K562 (cell line): ENCODE data around the gene ICAM1. TPM values are rescaled to one million over a fixed set of nuclear protein-coding genes. Genes with fewer than 3 reads are reported as not detected.
A peak's percentile ranks its signal among the peaks of the same experiment; 100 is the strongest.

Experiments
- CBX2 ChIP-seq: fragments of 200-600 bp; sonication (generic); IDR thresholded peaks from one replicate; pipeline ENCODE4 v1.6.1; 2012; ENCODE audit warnings: mild to moderate bottlenecking, low read length, inconsistent platforms; ENCODE audit not compliant: insufficient read depth, poor library complexity, severe bottlenecking
- CSDE1 ChIP-seq, 2 experiments: fragments of 450-650 bp; IDR thresholded peaks; 2 replicates each; pipeline ENCODE4 v1.6.1; 2016; ENCODE audit warnings: mild to moderate bottlenecking in 1 of 2
- FIP1L1 ChIP-seq: fragments of 200-400 bp; formaldehyde crosslinking; IDR thresholded peaks from 2 replicates; pipeline ENCODE4 v1.6.1; 2018; ENCODE audit warnings: mild to moderate bottlenecking, low read depth, low read length; ENCODE audit not compliant: poor library complexity, severe bottlenecking
- GTF2B ChIP-seq: IDR thresholded peaks from 2 replicates; pipeline ENCODE4 v1.6.1; 2011; ENCODE audit not compliant: insufficient read length; ENCODE audit errors: extremely low read depth
- HINFP ChIP-seq: fragments of 450-650 bp; conservative IDR thresholded peaks from 2 replicates; pipeline ENCODE4 v1.6.1; 2016; ENCODE audit warnings: missing genetic modification characterization, low read depth, mild to moderate bottlenecking, control low read depth, missing compliant biosample characterization
- MBD1 ChIP-seq: fragments of 250-450 bp; sonication (Bioruptor Pico); IDR thresholded peaks from 2 replicates; pipeline ENCODE4 v1.8.0; 2022; ENCODE audit warnings: inconsistent platforms
- MEF2D ChIP-seq: conservative IDR thresholded peaks from 2 replicates; pipeline ENCODE4 v1.6.1; 2016; ENCODE audit warnings: low read depth, missing genetic modification characterization, missing compliant biosample characterization
- NFIX ChIP-seq: fragments of 250-450 bp; sonication (Bioruptor Pico); IDR thresholded peaks from 2 replicates; pipeline ENCODE4 v1.4.0; 2020; ENCODE audit warnings: low read depth, mild to moderate bottlenecking, moderate library complexity
- RB1 ChIP-seq: fragments of 450-650 bp; IDR thresholded peaks from 2 replicates; pipeline ENCODE4 v1.6.1; 2017; ENCODE audit warnings: low read depth, mild to moderate bottlenecking
- SMAD1 ChIP-seq: fragments of 150-350 bp; IDR thresholded peaks from 2 replicates; pipeline ENCODE4 v1.6.1; 2014; ENCODE audit warnings: low read length, low read depth; ENCODE audit not compliant: partially characterized antibody
- SNAPC5 ChIP-seq: fragments of 250-450 bp; sonication (Bioruptor Pico); IDR thresholded peaks from 2 replicates; pipeline ENCODE4 v1.8.0; 2021; ENCODE audit warnings: moderate library complexity, mild to moderate bottlenecking, inconsistent platforms
- ZNF511 ChIP-seq: sonication (generic); formaldehyde crosslinking; IDR thresholded peaks from 2 replicates; pipeline ENCODE4 v1.8.0; 2022; ENCODE audit warnings: mild to moderate bottlenecking, missing genetic modification reagents
- ZNF696 ChIP-seq: fragments of 250-450 bp; sonication (Bioruptor Pico); conservative IDR thresholded peaks from 2 replicates; pipeline ENCODE4 v1.4.0; 2020; ENCODE audit warnings: mild to moderate bottlenecking, moderate library complexity
- polyA plus RNA-seq, 8 experiments: library from polyadenylated mRNA; depleted of rRNA in 4 of 8; stranded (reverse) in 5 of 8; unstranded in 3 of 8; fragments of >200 nt; fragmentation: Nextera tagmentation in 2 of 8; fragmentation: Illumina TruSeq in 1 of 8; extraction: Ambion mirVana in 2 of 8; extraction: Trizol in 1 of 8; gene quantifications; 2 replicates each; pipeline versions ENCODE4 v1.2.1 to v1.2.3, GENCODE V29; 2011 to 2014; ENCODE audit warnings: inconsistent platforms in 1 of 8, missing spikeins in 1 of 8
- total RNA-seq, 7 experiments: library from RNA; depleted of rRNA in 6 of 7; stranded (reverse); fragments of >200 nt in 6 of 7; fragmentation: Illumina TruSeq in 2 of 7; extraction: Trizol in 2 of 7; gene quantifications; 2 replicates each; pipeline versions ENCODE4 v1.2.1 to v1.2.3, GENCODE V29; 2011 to 2021; ENCODE audit warnings: low replicate concordance in 1 of 7
- TF ChIP-seq, protein P1 (sequence below), 2 experiments: IDR thresholded peaks in 1 of 2; conservative IDR thresholded peaks in 1 of 2; 2 replicates each; pipeline ENCODE4 v1.6.1; 2016; ENCODE audit warnings: low read depth in 2 of 2, mild to moderate bottlenecking in 1 of 2, missing compliant biosample characterization in 1 of 2, missing genetic modification characterization in 1 of 2, moderate library complexity in 1 of 2
- TF ChIP-seq, protein P2 (sequence below): sonication (generic); formaldehyde crosslinking; IDR thresholded peaks from 2 replicates; pipeline ENCODE4 v1.8.0; 2022; ENCODE audit warnings: mild to moderate bottlenecking, missing genetic modification reagents, borderline replicate concordance

Gene ICAM1
- total and polyA plus RNA-seq, 9 of the 15 experiments (the other 6 are each of a cell fraction or from before 2014, with no cell fraction given): 2.3 to 24.4 (median 13.4) TPM

- TF ChIP-seq, protein P1, sequence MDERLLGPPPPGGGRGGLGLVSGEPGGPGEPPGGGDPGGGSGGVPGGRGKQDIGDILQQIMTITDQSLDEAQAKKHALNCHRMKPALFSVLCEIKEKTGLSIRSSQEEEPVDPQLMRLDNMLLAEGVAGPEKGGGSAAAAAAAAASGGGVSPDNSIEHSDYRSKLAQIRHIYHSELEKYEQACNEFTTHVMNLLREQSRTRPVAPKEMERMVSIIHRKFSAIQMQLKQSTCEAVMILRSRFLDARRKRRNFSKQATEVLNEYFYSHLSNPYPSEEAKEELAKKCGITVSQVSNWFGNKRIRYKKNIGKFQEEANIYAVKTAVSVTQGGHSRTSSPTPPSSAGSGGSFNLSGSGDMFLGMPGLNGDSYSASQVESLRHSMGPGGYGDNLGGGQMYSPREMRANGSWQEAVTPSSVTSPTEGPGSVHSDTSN (CRISPR knock-in tag; IDR thresholded peaks at IDR 0.05; ENCODE audit: low read depth): no peak
- TF ChIP-seq, protein P1 (tag; conservative IDR thresholded peaks at IDR 0.05; ENCODE audit: low read depth): no peak
- TF ChIP-seq FIP1L1 (no peak), RB1 (peak; percentile 47; the same call in 1 of the 2 replicates), ZNF511 (CRISPR knock-in tag) (peak; percentile 82), SMAD1 (peak; percentile 52), CBX2 (no peak), ZNF696 (CRISPR knock-in tag) (no peak), HINFP (tag) (no peak), MBD1 (CRISPR knock-in tag) (no peak), GTF2B (no peak), MEF2D (tag) (no peak), SNAPC5 (CRISPR knock-in tag) (no peak), CSDE1 (IDR thresholded peaks at IDR 0.05) (no peak), NFIX (CRISPR knock-in tag) (peak; percentile 9; the same call in 1 of the 2 replicates)
- TF ChIP-seq, protein P2, sequence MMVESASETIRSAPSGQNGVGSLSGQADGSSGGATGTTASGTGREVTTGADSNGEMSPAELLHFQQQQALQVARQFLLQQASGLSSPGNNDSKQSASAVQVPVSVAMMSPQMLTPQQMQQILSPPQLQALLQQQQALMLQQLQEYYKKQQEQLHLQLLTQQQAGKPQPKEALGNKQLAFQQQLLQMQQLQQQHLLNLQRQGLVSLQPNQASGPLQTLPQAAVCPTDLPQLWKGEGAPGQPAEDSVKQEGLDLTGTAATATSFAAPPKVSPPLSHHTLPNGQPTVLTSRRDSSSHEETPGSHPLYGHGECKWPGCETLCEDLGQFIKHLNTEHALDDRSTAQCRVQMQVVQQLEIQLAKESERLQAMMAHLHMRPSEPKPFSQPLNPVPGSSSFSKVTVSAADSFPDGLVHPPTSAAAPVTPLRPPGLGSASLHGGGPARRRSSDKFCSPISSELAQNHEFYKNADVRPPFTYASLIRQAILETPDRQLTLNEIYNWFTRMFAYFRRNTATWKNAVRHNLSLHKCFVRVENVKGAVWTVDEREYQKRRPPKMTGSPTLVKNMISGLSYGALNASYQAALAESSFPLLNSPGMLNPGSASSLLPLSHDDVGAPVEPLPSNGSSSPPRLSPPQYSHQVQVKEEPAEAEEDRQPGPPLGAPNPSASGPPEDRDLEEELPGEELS (CRISPR knock-in tag): peak; percentile 52; the same call in 1 of the 2 replicates
Observed at GRCh38 chr19:10286803-10287737, 16.1 kb downstream of the ICAM1 start, which contains the start of gene ICAM4 (continued).
